GM23248 (cell line): ENCODE results near the gene CASQ2. TPM values are rescaled to one million over a fixed set of nuclear protein-coding genes. Genes with fewer than 3 reads are reported as not detected.

Source experiments
- DNase-seq: peaks from one replicate; pipeline ENCODE4 v3.0.0-alpha.2; 2015
- H2AFZ ChIP-seq: fragments of 200-600 bp; sonication (generic); 2 replicates; pipeline ENCODE4 v1.6.1; 2016; ENCODE audit warnings: antibody characterized with exemption
- H3F3A ChIP-seq: fragments of 200-600 bp; sonication (generic); 2 replicates; pipeline ENCODE4 v1.6.1; 2016; ENCODE audit warnings: mild to moderate bottlenecking, antibody characterized with exemption, mixed run types; ENCODE audit not compliant: insufficient read depth
- H3K27ac ChIP-seq: fragments of 200-600 bp; sonication (generic); 2 replicates; pipeline ENCODE4 v1.5.1; 2016; ENCODE audit warnings: mild to moderate bottlenecking
- H3K27me3 ChIP-seq: fragments of 200-600 bp; sonication (generic); replicated peaks from 2 replicates; pipeline ENCODE4 v1.6.1; 2016; ENCODE audit warnings: mild to moderate bottlenecking; ENCODE audit not compliant: insufficient read depth
- H3K36me3 ChIP-seq: fragments of 200-600 bp; sonication (generic); 2 replicates; pipeline ENCODE4 v1.6.1; 2016; ENCODE audit warnings: low read depth, mild to moderate bottlenecking
- H3K4me1 ChIP-seq: fragments of 200-600 bp; sonication (generic); 2 replicates; pipeline ENCODE4 v1.6.1; 2016; ENCODE audit warnings: mild to moderate bottlenecking; ENCODE audit not compliant: insufficient read depth
- H3K4me2 ChIP-seq: fragments of 200-600 bp; sonication (generic); one replicate; pipeline ENCODE4 v1.6.1; 2016; ENCODE audit warnings: mild to moderate bottlenecking; ENCODE audit not compliant: unreplicated experiment
- H3K4me3 ChIP-seq: fragments of 200-600 bp; sonication (generic); 2 replicates; pipeline ENCODE4 v1.5.1; 2016; ENCODE audit warnings: mild to moderate bottlenecking
- H3K79me2 ChIP-seq: fragments of 200-600 bp; sonication (generic); 2 replicates; pipeline ENCODE4 v1.6.1; 2016; ENCODE audit warnings: mild to moderate bottlenecking; ENCODE audit not compliant: insufficient read depth
- H3K9ac ChIP-seq: fragments of 200-600 bp; sonication (generic); 2 replicates; pipeline ENCODE4 v1.6.1; 2016; ENCODE audit warnings: mild to moderate bottlenecking
- H3K9me2 ChIP-seq: fragments of 200-600 bp; sonication (generic); 2 replicates; pipeline ENCODE4 v1.6.1; 2016; ENCODE audit warnings: mixed run types, mild to moderate bottlenecking, moderate library complexity; ENCODE audit not compliant: insufficient read depth
- H3K9me3 ChIP-seq: fragments of 200-600 bp; sonication (generic); one replicate; pipeline ENCODE4 v1.6.1; 2017; ENCODE audit warnings: low read depth
- H4K20me1 ChIP-seq: fragments of 200-600 bp; sonication (generic); 2 replicates; pipeline ENCODE4 v1.6.0; 2016; ENCODE audit not compliant: insufficient read depth
- EZH2 ChIP-seq: fragments of 200-600 bp; sonication (generic); IDR thresholded peaks from 2 replicates; pipeline ENCODE4 v1.6.1; 2018; ENCODE audit warnings: antibody characterized with exemption, mild to moderate bottlenecking; ENCODE audit not compliant: insufficient read depth, poor library complexity, severe bottlenecking
- EZH2phosphoT487 ChIP-seq: fragments of 200-600 bp; sonication (generic); IDR thresholded peaks from 2 replicates; pipeline ENCODE4 v1.6.1; 2018; ENCODE audit warnings: antibody characterized with exemption, moderate library complexity, mild to moderate bottlenecking, low read depth; ENCODE audit not compliant: insufficient read depth
- WGBS, 2 experiments: methylation state at CpG; one replicate each; pipeline ENCODE4 v1.1.6; 2015 to 2017; ENCODE audit warnings: low lambda C conversion rate in 2 of 2, low coverage in 1 of 2; ENCODE audit errors: missing lambda C conversion rate in 2 of 2; 5-methylcytosine and 5-hydroxymethylcytosine counted together
- in situ Hi-C: fragments of 300-500 bp; cut with MboI; formaldehyde crosslinking; loops from 2 replicates; pipeline ENCODE4 v1.15.0; 2020
- polyA plus RNA-seq: library from polyadenylated mRNA; unstranded; fragments of >200 nt; fragmentation: Nextera tagmentation; extraction: Ambion mirVana; gene quantifications from 2 replicates; pipeline ENCODE4 v1.2.1, GENCODE V29; 2016
- total RNA-seq: library from RNA; depleted of rRNA; stranded (reverse); fragments of >200 nt; shearing (Covaris generic); gene quantifications from 2 replicates; pipeline ENCODE4 v1.2.3, GENCODE V29; 2014

CASQ2 gene
- total and polyA plus RNA-seq, 2 experiments from 2014 or later: not detected

DNA sequence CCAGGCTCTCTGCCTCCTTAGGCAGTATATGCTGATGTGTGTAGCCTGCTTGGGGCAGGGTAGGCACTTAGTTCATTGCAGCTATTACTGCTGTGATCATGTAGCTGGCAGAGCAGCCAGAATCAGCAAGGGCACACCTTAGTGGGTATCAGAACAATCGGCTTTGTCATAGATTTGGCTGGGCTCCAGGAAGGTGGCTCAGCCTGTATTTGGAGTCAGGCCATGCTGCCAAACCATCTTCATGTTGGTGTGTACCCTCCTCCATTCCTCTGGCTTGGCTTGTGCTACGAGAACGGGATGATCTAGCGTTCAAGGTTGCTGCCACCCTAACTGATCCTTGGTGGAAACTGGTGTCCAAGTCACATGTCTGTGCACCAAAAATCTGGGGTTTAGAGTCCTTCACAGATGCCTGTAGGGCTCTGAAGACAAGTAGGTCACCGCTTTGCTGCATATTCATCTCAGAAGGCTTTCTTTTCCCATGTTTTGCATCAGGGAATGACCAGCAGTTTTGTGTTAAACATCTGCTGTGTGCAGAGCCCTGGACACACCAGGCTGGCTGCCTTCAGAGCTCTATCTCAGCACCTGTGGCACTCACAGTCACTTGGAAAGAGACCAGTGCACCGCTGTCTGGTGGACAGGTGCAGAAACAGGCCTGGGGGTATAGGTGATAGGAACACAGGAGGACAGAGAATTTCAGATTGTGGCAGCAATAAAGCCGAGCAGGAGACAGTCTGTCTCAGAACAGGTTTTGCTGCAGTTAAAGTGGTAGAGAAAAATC, 103.0 kb downstream of the CASQ2 start:
- WGBS, 2 experiments: 97 to 99% methylated on average over 7 of the region's 7 CpGs
- Histone ChIP-seq H4K20me1 (no peaks in the 10 kb centered on the region), H3K4me2 (no peak overlapping the region), H3K9me2 (no peaks in the 10 kb centered on the region), H3F3A (peaks cover 22% of the 10 kb centered on the region), H3K4me3 (no peak overlapping the region), H3K27me3 (no peaks in the 10 kb centered on the region), H3K9ac (no peak overlapping the region), H3K27ac (no peak overlapping the region), H2AFZ (no peak overlapping the region), H3K4me1 (peaks cover 19% of the 10 kb centered on the region), H3K9me3 (no peaks in the 10 kb centered on the region), H3K36me3 (peaks cover 29% of the 10 kb centered on the region; the same call in 1 of the 2 replicates), H3K79me2 (no peaks in the 10 kb centered on the region; the same call in 1 of the 2 replicates)
- TF ChIP-seq EZH2phosphoT487 (no peak), EZH2 (no peak)
- no peak for DNase-seq
- in situ Hi-C loops: no loop called here

DNA sequence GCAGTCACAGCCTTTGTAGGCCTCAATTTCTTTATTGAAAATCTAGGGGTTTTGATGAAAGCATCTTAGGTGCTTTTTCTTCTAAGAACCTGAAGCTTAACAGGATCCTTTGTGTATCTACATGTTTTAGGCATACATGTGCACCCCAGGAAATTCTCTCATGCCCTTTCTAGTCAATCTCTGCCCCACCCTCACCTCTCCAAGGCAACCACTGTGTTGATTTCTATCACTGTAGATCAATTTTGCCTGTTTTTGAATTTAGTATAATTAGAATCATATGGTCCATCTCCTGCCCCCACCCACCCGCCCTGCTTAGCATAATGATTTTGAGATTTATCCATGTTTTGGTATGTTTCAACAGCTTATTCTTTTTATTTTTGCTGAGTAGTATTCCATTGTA, 107.4 kb downstream of the CASQ2 start:
- Histone ChIP-seq H3K27me3 (no peaks in the 10 kb centered on the region), H4K20me1 (no peaks in the 10 kb centered on the region), H3K9ac (no peak overlapping the region), H3K4me3 (no peak overlapping the region), H3K36me3 (peaks cover 18% of the 10 kb centered on the region; the same call in 1 of the 2 replicates), H3K4me1 (no peaks in the 10 kb centered on the region), H2AFZ (no peak overlapping the region), H3K79me2 (peaks cover 14% of the 10 kb centered on the region), H3K9me2 (no peaks in the 10 kb centered on the region), H3K9me3 (no peaks in the 10 kb centered on the region), H3K4me2 (no peak overlapping the region), H3F3A (no peaks in the 10 kb centered on the region), H3K27ac (no peak overlapping the region)
- no peak for DNase-seq
- in situ Hi-C loops: no loop called here
- 87 to 93% methylated on average over 1 of the region's 1 CpG for WGBS, 2 experiments
- no peak for TF ChIP-seq EZH2phosphoT487
- no peak for TF ChIP-seq EZH2

DNA sequence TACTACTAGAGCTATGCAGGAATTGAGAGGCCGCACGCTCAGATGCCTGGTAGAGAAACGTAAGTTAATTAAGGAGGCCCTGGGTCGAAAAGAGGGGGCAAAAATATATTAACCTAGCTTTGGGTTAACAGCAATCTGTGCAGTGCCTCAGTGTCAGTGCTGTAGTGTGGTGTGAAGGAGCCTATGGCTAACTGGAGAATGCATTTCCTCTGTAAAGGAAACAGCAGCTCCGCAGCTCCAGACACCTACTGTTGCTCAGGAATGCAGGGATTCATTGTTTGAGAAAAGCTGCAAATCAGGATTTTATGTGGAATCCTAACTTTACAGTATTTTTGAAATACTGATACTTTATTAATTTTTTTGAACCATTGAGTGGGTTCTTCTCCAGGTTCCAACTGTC, 108.4 kb downstream of the CASQ2 start:
- Histone ChIP-seq H3K79me2 (peaks cover 16% of the 10 kb centered on the region), H4K20me1 (no peaks in the 10 kb centered on the region), H3K27me3 (no peaks in the 10 kb centered on the region), H2AFZ (no peak overlapping the region), H3K27ac (no peak overlapping the region), H3K4me2 (no peak overlapping the region), H3K9me3 (no peaks in the 10 kb centered on the region), H3F3A (no peaks in the 10 kb centered on the region), H3K4me1 (no peaks in the 10 kb centered on the region), H3K36me3 (peaks cover 16% of the 10 kb centered on the region; the same call in 1 of the 2 replicates), H3K4me3 (no peak overlapping the region), H3K9me2 (no peaks in the 10 kb centered on the region), H3K9ac (no peak overlapping the region)
- WGBS, 2 experiments: 94 to 100% methylated on average over 5 of the region's 5 CpGs
- TF ChIP-seq EZH2 (no peak), EZH2phosphoT487 (no peak)
- in situ Hi-C loops: no loop called here
- DNase-seq: no peak

DNA sequence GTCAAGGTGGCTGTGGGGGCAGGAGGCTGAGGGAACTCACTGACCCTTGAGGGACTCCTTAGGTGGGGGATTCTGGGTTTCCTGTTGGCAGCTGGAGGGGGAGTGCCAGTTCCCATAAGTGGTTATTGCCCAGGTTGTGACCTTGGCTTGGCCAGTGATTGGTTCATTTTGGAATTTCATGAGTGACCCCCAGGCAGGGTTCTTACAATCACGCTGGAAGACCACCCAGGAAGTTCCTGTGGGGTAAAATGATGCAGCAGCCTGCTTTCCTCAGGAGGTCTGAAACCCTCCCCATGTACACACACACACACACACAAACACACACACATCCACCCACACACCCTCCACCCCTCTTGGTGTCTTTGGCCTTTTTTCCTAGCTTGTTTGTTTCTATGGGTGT, 109.9 kb downstream of the CASQ2 start:
- H3K4me2 ChIP-seq: no peak overlapping the region
- WGBS, 2 experiments: 83 to 100% methylated on average over 1 of the region's 1 CpG
- no peak for TF ChIP-seq EZH2phosphoT487
- TF ChIP-seq EZH2: no peak
- no peak overlapping the region for H3K4me3 ChIP-seq
- no peaks in the 10 kb centered on the region for H3K9me3 ChIP-seq
- in situ Hi-C loops: no loop called here
- no peaks in the 10 kb centered on the region for H4K20me1 ChIP-seq
- no peak overlapping the region for H2AFZ ChIP-seq
- no peak for DNase-seq
- no peak overlapping the region for H3K27ac ChIP-seq
- no peak overlapping the region for H3K9ac ChIP-seq
- H3F3A ChIP-seq: no peaks in the 10 kb centered on the region
- no peaks in the 10 kb centered on the region for H3K4me1 ChIP-seq
- no peaks in the 10 kb centered on the region for H3K9me2 ChIP-seq
- H3K27me3 ChIP-seq: no peaks in the 10 kb centered on the region
- H3K36me3 ChIP-seq: peaks cover 7% of the 10 kb centered on the region; the same call in 1 of the 2 replicates
- H3K79me2 ChIP-seq: peaks cover 16% of the 10 kb centered on the region
